ENCODE measurements around the gene FOSL1. TPM values are rescaled to one million over a fixed set of nuclear protein-coding genes. Genes with fewer than 3 reads are reported as not detected.

FOSL1 gene
- total RNA-seq, 1 donor from 2014 or later, result not detected

DNA sequence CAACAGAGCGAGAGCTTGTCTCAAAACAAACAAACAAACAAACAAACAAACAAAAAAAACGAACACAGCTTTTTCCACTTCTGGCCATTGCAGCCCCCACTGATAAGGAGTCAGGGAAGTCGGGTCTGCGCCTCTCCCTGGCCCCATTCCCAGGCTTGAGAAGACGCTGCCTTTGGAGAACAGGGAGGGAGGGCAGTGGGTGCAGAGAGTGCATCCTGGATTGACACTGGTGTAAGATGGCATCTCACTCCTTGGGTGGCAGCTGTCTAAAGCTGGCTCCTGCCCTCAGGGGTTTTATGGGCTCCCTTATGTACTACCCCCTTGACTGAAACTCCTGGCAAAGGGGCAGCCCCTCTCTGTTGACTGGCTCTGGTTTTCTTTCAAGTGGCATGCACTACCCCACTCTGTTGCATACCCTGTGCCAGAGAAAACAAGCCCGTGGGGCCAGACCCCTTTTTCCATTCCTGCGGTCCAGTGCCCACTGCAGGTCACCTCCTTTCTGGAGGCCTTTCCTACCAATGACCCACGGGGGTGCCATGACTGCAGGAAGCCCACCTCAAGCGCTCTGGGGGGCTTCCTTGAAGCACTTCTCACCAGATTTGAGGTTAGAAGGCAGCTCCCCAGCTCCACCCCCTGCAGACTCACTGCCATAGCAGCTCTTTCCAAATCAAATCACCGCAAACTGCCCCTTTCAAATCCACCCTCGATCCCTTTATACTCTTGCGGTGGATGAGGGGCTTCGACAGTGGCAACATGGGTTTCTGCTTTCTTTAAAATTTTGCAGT is 31.8 kb upstream of the FOSL1 start:
- Histone ChIP-seq H3K36me3 (no peaks in the 10 kb centered on the region), H4K20me1 (ENCODE audit: low read depth) (no peaks in the 10 kb centered on the region), H3K4me3 (no peak overlapping the region), H3K27me3 (no peaks in the 10 kb centered on the region), H3K9ac (no peak overlapping the region), H3K9me3 (ENCODE audit: low read depth) (no peaks in the 10 kb centered on the region), H3F3A (ENCODE audit: low read depth) (no peaks in the 10 kb centered on the region), H3K79me2 (ENCODE audit: low read depth) (no peaks in the 10 kb centered on the region), H3K4me2 (no peak overlapping the region), H2AFZ (replicated peaks) (peak overlapping the region; percentile 74), H3K4me1 (no peaks in the 10 kb centered on the region), H3K27ac (no peak overlapping the region)
- peak; percentile 35 for DNase-seq (ENCODE audit: low spot score)
- H3K27me3 Mint-ChIP-seq (ENCODE audit: insufficient read depth, low read depth), result peaks cover 9% of the 10 kb centered on the region
- H3K4me1 Mint-ChIP-seq, result peaks cover 16% of the 10 kb centered on the region
- no peaks in the 10 kb centered on the region for H3K9me3 Mint-ChIP-seq
- no peak overlapping the region for H3K27ac Mint-ChIP-seq
- peak overlapping the region; percentile 41 for H3K4me3 Mint-ChIP-seq
- TF ChIP-seq, protein P1, sequence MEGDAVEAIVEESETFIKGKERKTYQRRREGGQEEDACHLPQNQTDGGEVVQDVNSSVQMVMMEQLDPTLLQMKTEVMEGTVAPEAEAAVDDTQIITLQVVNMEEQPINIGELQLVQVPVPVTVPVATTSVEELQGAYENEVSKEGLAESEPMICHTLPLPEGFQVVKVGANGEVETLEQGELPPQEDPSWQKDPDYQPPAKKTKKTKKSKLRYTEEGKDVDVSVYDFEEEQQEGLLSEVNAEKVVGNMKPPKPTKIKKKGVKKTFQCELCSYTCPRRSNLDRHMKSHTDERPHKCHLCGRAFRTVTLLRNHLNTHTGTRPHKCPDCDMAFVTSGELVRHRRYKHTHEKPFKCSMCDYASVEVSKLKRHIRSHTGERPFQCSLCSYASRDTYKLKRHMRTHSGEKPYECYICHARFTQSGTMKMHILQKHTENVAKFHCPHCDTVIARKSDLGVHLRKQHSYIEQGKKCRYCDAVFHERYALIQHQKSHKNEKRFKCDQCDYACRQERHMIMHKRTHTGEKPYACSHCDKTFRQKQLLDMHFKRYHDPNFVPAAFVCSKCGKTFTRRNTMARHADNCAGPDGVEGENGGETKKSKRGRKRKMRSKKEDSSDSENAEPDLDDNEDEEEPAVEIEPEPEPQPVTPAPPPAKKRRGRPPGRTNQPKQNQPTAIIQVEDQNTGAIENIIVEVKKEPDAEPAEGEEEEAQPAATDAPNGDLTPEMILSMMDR (IDR thresholded peaks at IDR 0.05), result no peak
- TF ChIP-seq EZH2 (IDR thresholded peaks at IDR 0.05), result no peak
- TF ChIP-seq EZH2phosphoT487 (IDR thresholded peaks at IDR 0.05), result no peak
- no peaks in the 10 kb centered on the region for H3K36me3 Mint-ChIP-seq

DNA sequence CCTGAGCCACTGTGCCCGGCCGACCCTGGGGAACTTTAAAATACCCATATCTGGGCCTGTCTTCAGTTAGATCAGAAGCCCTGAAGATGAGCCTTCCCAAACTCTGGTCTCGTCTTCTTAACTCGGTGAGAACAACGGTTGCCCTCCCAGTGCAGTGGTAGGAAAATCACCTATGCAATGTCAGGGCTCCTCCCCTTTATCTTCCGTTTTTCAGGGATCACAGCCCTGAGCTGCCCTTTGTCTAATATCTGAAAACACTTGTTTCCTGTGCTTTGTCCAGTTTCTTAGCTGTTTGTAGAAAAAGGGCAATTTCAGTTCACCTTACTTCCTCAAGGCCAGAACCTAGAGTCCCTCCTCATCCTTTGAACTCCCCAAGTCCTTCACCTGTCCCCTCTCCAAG is 28.5 kb upstream of the FOSL1 start:
- H4K20me1 ChIP-seq (ENCODE audit: low read depth), result no peaks in the 10 kb centered on the region
- H3F3A ChIP-seq (ENCODE audit: low read depth), result no peaks in the 10 kb centered on the region
- H3K27ac ChIP-seq, result no peak overlapping the region
- no peaks in the 10 kb centered on the region for H3K4me1 ChIP-seq
- no peak overlapping the region for H3K9ac ChIP-seq
- H2AFZ ChIP-seq (replicated peaks), result no peak overlapping the region
- Mint-ChIP-seq H3K9me3 (no peaks in the 10 kb centered on the region), H3K27ac (peak overlapping the region; percentile 19), H3K36me3 (no peaks in the 10 kb centered on the region), H3K4me3 (no peak overlapping the region), H3K4me1 (peaks cover 16% of the 10 kb centered on the region), H3K27me3 (ENCODE audit: insufficient read depth, low read depth) (peaks cover 9% of the 10 kb centered on the region)
- no peak overlapping the region for H3K4me3 ChIP-seq
- no peaks in the 10 kb centered on the region for H3K27me3 ChIP-seq
- no peaks in the 10 kb centered on the region for H3K79me2 ChIP-seq (ENCODE audit: low read depth)
- no peaks in the 10 kb centered on the region for H3K36me3 ChIP-seq
- no peak overlapping the region for H3K4me2 ChIP-seq
- no peaks in the 10 kb centered on the region for H3K9me3 ChIP-seq (ENCODE audit: low read depth)
- no peak for TF ChIP-seq EZH2 (IDR thresholded peaks at IDR 0.05)
- TF ChIP-seq, protein P1 (IDR thresholded peaks at IDR 0.05), result no peak
- TF ChIP-seq EZH2phosphoT487 (IDR thresholded peaks at IDR 0.05), result no peak
- no peak for DNase-seq (ENCODE audit: low spot score)

DNA sequence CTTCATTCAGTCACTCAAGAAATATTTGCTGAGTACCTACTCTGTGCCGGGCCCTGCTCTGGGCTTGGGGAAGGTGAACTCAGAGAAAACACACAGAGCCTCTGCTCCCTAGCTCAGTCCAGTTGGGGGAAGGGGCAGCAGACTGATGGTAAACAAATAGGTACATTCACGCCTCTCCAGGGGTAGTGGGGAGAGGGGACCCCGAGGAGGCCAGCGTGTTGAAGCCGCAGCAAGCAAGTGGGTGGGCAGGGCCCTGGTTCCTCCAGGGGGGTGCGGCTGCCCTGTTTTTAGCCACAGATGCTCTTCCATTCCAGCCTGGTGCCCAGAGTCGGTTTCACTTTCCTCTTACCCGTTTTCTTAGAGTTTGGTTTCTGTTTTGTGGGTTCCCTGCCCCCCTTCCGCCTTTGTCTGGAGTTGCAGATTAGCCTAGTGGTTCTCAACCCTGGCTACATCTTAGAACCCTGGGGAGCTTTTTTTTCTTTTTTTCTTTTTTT is 27.8 kb upstream of the FOSL1 start:
- peaks cover 9% of the 10 kb centered on the region for H3K27me3 Mint-ChIP-seq (ENCODE audit: insufficient read depth, low read depth)
- Histone ChIP-seq H3F3A (ENCODE audit: low read depth) (no peaks in the 10 kb centered on the region), H3K27ac (no peak overlapping the region), H3K9me3 (ENCODE audit: low read depth) (no peaks in the 10 kb centered on the region), H3K4me1 (no peaks in the 10 kb centered on the region), H3K4me2 (no peak overlapping the region), H3K27me3 (no peaks in the 10 kb centered on the region), H3K4me3 (no peak overlapping the region), H3K36me3 (no peaks in the 10 kb centered on the region), H3K9ac (peak overlapping the region; percentile 14), H2AFZ (replicated peaks) (no peak overlapping the region), H3K79me2 (ENCODE audit: low read depth) (no peaks in the 10 kb centered on the region), H4K20me1 (ENCODE audit: low read depth) (no peaks in the 10 kb centered on the region)
- H3K4me1 Mint-ChIP-seq, result peaks cover 13% of the 10 kb centered on the region
- no peak overlapping the region for H3K27ac Mint-ChIP-seq
- no peak overlapping the region for H3K4me3 Mint-ChIP-seq
- no peak for TF ChIP-seq EZH2 (IDR thresholded peaks at IDR 0.05)
- TF ChIP-seq EZH2phosphoT487 (IDR thresholded peaks at IDR 0.05), result no peak
- TF ChIP-seq, protein P1 (IDR thresholded peaks at IDR 0.05), result no peak
- H3K36me3 Mint-ChIP-seq, result peaks cover 3% of the 10 kb centered on the region
- no peaks in the 10 kb centered on the region for H3K9me3 Mint-ChIP-seq
- no peak for DNase-seq (ENCODE audit: low spot score)

Measured in neural progenitor cell (in vitro differentiated cells).